GM18907 (cell line): ENCODE measurements around the gene TEX44.

Source experiments
- ATAC-seq: cut with Tn5 transposase; IDR thresholded peaks from one replicate; pipeline ENCODE4 v1.9.1; 2021; ENCODE audit warnings: mild to moderate bottlenecking, moderate library complexity; ENCODE audit not compliant: unreplicated experiment

TEX44 gene

GRCh38 chr2:231633241-231633976, 40.7 kb downstream of the TEX44 start:
- no peak for ATAC-seq

- ATAC-seq, result no peak
Observed at GRCh38 chr2:231634412-231634811, 41.7 kb downstream of the TEX44 start.

GRCh38 chr2:231634951-231635875, 42.5 kb downstream of the TEX44 start:
- ATAC-seq, result no peak

DNA sequence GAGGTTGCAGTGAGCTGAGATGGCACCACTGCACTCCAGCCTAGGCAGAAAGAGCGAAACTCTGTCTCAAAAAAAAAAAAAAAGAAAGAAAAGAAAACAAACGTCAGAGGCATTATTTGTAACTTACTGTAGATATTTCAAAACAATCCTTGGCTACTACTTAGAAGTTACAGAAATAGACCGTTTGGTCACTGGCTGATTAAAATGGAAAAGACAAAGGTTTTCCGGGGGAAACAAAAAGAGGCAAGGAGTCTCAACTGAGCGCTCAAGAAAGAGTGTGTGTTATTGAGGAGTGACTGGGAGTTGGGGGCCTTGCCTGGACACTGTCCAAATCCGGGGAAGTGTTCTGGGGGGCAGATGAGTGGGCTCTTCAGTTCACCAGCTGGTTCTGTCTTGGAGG, 47.6 kb downstream of the TEX44 start:
- ATAC-seq, result no peak

- no peak for ATAC-seq
Observed at GRCh38 chr2:231640641-231641111, 48.0 kb downstream of the TEX44 start.

DNA sequence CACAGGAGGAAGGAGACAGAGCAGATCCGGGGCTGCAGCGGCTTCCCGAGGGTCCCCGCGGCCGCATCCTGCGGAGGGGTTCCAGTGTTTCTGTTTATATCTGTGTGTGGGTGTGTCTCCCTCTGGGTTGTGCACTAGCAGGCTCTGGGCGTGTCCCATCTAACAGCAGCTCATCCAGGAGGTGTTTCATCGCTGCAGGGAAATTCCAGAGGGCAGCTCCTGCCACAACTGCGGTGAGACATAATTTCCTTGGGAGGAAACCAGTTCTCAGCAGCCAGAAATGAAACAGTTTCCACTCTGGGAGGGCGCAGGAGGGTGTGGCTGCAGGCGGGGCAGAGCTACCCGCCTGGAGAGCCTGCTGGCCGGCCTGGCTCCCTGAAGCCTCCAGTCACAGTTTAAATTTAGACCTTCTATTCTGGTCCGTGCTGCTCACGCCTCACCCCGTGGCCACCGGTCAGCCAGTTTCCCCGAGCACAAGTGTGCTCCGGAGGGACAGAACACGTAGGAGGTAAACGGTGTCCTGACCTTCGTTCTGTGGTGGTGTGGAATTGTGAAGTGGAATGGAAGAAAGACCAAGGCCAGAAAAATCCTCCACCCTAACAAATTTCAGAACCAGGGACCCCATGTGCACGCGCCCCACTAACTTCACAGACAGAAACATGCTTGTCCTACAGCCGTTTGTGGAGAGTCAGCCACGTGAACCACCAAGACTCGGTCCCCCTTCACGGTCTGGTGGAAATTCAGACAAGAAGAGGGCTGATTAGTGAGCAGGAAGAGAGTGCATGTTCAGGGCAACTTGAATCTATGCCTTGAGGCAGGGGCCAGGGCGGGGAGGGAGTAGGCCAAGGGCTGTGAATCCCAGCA, 50.2 kb downstream of the TEX44 start:
- peak; percentile 83 for ATAC-seq

DNA sequence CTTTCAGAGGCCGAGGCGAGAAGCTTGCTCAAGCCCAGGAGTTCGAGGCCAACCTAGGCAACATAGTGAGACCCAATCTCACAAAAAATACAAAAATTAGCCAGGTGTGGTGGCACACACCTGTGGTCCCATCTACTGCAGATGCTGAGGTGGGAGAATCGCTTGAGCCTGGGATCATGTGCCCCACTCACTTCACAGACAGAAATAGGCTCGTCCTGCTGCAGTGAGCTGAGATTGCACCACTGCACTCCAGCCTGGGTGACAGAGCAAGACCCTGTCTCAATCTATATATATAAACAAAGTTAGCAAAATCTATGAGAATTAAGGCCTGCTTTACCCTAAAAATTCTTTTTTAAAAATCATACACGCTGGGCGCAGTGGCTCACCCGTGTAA, 50.8 kb downstream of the TEX44 start:
- no peak for ATAC-seq
